ENCODE data around the gene KITLG.

- TF ChIP-seq CTCF (conservative IDR thresholded peaks at IDR 0.05; ENCODE audit: low read depth in 2 of 2) (no peak), EZH2phosphoT487 (IDR thresholded peaks at IDR 0.05; ENCODE audit: unreplicated experiment) (no peak), REST (IDR thresholded peaks at IDR 0.05; ENCODE audit: unreplicated experiment) (no peak), CREB1 (CRISPR knock-in tag; IDR thresholded peaks at IDR 0.05; ENCODE audit: low read depth) (no peak), EZH2 (IDR thresholded peaks at IDR 0.05; ENCODE audit: low read depth, unreplicated experiment) (no peak), JUNB (IDR thresholded peaks at IDR 0.05; ENCODE audit: unreplicated experiment) (no peak)
Measured at GRCh38 chr12:88585077-88585476, 4.8 kb upstream of the KITLG start.

All from GM23338 (cell line).